ENCODE measurements around the gene SMIM34.
"Not testable (repeated sequence)": the region's sequence is repeated elsewhere in the genome, so short reads cannot be mapped to it uniquely, and the experiment has no call there.

Gene SMIM34, protein sequence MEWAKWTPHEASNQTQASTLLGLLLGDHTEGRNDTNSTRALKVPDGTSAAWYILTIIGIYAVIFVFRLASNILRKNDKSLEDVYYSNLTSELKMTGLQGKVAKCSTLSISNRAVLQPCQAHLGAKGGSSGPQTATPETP

DNA sequence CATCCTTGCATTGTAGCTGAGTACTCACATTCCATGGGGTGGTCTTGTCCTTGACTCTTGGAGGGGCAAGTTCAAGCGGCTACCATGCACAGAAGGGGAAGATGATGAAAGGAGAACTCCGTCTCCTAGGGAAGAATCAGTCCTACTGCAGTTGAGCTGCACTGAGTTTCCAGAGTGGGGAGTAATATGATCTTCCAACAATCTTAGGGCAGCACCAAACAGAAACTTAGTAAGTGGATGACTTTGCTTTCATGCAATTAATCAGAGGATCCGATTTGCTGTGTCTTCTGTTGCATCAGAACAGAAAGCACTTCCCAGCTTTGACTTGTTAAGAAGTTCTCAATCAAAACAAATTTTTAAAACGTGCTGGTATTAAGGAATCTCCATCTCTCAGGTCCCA lies at the start of gene SMIM34:
SMIM34 (minus strand) TSS at position 147 of the 400 bp plus-strand sequence; CDS start at position 35, 112 bp downstream.
- DNase-seq: not testable (repeated sequence)

DNA sequence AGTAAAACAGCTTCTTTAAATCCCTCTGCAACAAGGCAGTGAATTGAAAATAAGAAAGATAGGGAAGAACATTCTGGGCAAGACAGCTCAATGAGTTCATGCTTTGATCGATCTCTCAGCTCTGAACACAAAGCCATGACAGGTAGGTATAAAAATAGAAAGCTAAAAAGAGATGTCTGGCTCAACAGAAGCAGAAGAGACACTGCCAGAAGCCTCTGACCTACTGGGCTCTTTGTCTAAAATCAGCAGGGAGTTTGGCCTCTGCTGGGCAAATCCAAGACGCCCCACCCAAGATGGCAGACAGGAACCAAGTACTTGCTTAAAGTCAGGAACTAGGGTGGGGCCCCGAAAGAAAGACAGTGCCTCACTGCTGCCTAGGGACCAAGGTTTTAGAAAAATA lies 43.6 kb upstream of the SMIM34 start:
- DNase-seq: not testable (repeated sequence)

DNA sequence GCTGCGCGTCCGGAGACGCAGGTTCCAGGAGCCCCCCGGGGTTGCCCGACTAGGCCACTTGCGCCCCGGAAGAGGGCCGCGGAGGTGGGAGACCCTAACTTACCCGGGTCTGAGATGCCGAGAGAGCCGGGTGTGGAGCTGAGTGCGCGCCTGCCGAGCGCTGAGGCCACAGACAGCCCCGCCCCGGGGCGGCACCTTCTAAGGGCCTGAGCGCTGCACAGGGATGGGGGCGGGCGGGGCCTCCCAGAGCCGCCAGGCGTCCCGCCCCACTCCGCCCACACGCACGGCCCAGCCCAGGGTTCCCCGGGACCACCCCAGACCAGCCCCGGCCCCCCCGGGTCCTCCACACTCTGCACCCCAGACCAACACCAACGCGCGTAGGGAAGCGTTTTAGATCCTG lies 35.7 kb upstream of the SMIM34 start:
- DNase-seq: not testable (repeated sequence)

DNA sequence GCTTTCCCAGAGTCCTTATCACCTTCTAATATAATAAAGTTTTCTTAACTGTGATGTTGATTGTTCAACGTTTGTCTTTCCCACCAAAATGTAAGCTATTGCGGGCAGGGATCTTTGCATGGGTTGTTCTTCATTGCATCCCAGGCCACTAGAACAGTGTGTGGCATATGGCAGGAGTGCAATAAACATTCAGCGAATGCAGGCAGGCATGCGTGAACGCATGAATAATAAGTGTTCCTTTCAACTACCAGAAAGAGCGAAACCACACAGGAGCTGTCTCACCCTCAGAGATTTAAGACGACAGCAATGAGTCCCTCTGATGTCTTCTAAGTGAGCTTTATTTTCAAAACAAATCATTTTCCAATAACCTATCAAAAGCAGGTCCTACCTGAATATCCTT lies 34.5 kb upstream of the SMIM34 start:
- DNase-seq: not testable (repeated sequence)

DNA sequence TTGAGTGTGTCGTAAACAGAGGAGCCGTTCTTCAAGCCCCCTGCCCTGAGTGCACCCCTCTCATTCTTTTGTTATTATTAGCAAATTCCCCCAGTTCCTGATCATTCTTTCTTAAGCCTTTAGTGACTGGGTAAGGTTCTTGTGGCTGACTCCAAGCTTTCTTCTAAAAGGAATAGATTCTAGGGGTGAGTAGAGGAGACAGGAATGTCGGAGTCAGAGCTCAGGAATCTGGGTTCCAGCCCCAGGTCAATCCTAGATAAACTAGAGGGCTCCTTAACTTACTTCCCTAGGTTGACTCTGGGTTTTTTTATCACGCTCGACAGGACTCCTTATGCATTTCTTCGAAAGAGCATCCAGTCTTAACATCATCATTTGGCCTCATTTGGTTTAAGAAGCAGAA lies 32.4 kb upstream of the SMIM34 start:
- DNase-seq: not testable (repeated sequence)

DNA sequence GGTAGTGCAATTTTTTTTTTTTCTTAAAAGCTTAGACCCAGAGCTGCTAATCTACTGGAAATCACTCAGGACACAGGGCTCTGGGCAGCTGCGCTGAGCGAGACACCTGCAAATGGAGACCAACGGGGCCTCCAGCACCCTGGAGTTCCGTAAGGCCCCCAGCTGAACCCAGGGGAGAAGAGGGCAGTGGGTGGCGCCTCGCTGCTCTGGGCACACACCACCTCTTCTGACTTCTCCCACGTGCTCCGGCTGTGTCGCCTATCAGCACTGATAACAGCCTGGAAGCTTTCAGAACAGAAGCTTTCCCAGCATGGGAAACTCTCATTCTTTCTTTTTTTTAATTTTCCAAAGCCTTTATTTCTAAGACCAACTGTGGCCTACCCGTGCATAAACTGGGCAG lies 31.9 kb upstream of the SMIM34 start:
- not testable (repeated sequence) for DNase-seq

DNA sequence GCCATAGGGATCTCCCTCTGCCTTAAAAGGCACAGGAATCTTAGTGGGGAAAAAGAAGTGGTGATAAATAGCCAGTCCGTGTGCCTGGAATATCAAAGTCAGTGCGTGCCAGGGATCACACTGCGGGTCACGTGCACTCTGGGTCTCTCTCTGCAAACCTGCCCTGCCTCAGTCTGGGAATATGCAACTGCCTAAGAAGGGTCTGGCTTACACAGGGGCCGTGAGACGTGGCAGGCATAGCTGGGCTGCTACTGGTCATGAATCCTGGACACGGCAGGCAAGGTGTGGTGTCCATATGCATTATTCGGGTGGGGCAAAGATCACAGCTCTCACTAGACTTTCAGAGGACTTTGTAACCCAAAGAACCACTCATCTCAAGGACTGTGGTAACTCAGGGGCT lies 23.3 kb upstream of the SMIM34 start:
- not testable (repeated sequence) for DNase-seq

DNA sequence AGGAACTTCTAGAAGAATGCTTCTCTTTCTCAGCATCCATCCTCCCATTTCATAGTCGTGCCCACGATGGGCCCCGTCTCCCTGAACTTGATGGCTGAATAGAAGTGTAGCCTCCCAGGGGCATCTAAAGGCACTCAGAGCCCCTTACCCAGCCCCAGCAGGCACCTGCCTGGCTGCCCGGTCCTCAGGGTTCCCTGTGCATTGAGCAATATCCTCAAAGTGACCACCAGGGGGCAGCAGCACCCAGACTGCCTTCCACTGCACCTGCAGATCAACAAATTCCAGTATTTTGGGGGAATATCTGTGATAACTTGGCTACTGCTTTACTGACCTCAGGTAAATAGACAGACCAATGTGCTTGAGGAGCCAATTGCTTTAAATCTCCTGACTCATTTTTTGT lies 19.7 kb upstream of the SMIM34 start:
- DNase-seq: not testable (repeated sequence)

DNA sequence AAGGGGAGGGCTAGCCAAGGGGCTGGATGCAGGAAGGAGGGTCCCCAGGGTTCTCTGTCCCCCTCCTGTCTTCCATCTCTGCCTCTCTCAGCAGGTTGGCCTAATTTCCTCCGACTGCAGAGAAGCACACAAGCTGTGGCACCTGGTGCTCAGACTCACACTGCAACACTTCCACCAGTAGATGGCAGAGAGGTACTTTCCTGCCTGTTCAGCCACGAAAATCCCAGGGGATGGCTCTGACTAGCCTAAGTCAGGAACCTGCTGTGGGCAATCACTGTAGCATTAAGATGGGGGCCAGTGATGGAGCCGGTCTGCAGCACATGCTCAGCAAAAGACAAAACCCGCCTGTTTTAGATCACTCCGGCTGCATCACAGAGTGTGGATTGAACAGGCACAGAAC lies 6.0 kb upstream of the SMIM34 start:
- not testable (repeated sequence) for DNase-seq

DNA sequence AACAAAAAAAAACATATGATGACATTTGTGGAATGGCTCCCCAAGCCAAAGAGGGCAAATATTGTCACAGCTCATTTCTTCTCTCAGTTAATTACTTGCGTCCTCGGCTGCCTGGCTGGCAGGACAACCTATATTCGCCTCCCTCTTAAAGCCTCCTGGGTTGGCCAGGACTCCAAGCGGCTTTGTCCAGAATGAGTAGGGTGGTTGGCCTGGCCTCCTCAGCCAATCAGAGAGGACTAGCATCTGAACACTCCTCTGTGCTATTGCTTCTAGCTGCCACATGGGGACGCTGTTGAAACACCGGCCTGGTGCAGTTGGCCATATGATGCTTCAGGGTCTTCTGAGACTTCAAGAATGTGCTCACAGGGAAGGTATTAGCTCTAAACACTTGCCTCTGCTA lies 4.7 kb upstream of the SMIM34 start:
- DNase-seq: not testable (repeated sequence)

DNA sequence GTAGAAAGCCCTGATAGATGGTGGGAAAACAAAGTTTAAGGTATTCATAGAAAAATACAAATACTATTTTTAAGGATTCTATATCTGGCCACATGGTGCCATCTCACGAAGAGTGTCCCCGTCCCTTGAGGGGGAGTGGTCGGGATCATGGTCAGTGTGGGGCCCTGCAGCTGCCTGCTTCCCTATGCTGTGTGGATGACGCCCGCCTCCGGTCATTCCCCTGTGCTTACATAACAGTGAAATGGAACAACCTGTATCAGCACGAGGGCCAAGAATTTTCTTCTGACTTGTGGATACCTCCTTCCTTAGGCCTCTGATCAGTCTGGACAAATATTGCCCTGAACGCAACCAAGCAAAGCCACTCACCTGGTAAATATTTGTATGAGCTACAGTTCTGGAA lies 3.6 kb upstream of the SMIM34 start:
- not testable (repeated sequence) for DNase-seq

DNA sequence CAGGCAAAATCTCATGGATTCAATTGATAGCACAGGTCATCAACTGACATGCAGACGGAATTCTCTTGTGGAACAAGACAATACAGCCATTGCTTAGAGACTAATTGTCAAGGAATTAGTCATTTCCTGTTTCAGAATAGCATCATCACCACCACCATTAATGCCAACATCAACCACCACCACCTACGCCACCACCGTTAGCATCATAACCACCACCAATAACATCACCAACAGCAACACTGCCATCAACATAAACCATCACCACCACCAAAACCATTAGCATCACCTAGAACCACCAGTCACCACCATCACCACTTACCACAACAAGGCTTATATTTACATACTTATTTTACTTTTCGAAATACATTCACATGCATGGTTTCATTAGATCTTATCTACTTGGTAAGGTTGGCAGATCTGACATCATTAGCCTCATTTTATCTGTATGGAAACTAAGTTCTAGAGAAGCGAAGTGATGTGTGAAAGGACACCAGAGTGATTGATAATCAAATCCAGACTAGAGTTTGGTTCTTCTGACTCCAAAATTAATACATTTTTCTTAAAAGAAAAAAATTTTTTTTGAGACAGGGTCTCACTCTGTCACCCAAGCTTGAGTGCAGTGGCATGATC lies 6.2 kb downstream of the SMIM34 start:
- not testable (repeated sequence) for DNase-seq

DNA sequence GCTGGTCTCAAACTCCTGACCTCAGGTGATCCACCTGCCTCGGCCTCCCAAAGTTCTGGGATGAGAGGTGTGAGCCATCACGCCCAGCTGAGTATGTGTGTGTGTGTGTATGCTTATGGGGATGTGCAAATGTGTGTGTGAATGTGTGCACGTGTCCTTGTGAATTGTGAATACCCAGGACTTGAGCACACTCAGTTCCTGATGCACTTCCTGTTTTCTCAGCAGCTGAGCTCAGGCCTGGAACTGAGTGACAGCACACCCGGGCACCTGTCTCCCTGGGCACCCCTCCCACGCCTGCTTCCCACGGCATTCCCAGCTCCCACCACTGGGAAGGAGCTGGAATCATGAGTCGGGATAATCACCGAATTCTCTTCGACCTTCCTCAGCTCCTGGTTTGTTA lies 16.5 kb downstream of the SMIM34 start:
- not testable (repeated sequence) for DNase-seq

DNA sequence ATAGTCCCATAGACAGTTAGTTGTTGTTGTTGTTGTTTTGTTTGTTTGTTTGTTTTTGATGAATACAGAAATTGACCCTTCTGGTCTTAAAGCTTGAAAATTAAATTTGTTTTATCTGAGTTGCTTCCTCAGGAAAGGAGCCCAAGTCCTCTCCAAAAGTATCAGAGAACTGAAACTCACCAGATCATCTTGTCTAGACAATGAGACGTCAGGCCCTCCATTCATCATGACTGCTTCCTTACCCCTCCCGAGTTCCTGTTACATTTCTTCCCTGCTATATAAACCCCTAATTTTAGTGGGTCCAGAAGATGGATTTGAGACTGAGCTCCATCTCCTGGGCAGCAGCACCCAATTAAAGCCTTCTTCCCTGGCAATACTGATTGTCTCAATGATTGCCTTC lies 17.1 kb downstream of the SMIM34 start:
- DNase-seq: not testable (repeated sequence)

DNA sequence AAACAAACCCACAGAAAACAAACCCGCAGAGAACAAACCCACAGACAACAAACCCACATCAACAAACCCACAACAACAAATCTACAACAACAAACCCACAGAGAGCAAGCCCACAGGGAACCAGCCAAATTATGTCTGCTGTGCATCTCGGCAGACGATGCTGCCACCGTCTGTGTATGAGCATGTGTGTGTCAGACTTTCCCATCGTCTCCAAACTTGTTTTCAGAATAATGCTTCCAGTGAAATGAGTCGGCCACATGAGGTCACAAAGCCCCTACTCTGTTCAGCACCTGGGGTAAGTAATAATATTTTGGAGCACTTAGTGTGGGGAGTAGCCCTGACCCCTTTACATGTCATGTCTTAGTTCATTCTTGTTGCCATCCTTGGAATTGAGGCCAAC lies 17.6 kb downstream of the SMIM34 start:
- DNase-seq: not testable (repeated sequence)

DNA sequence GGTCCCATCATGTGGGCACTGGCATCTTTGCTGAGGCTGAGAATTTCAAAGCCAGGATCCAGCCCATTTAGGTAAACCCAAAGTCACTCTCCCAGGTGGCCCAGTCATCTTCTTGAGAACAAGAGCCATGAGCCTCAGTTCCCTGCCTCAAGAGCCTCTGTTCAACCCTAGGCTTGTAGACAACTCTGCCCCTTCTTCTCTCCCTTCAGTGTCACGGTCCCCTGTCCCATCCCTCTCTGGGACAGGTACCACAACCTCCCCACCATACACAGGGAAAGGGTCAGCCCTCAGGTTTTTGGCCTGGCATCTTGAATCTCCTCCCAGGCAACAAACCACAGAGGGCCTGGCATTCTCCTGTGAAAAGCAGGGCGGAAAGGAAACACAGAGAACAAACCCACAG lies 18.1 kb downstream of the SMIM34 start:
- DNase-seq: not testable (repeated sequence)

DNA sequence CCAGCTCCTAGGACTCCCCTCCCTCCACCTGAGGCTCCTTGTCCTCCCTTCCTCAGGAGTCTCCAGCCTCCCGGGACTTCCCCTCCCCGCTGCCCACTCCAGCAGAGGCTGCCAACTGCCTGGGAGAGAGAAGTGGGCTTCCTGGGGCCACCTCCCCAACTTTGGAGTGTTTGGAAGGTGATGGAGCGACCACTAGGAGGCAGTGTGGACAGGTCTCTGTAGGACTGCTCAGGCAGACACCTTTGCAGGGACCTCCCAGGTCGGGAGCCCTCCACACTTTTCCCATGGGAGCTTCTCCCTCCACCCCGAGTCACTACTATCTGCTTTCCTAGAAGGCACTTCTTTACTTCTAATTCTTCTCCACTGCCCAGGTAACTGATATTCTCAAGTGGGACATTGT lies 19.0 kb downstream of the SMIM34 start:
- not testable (repeated sequence) for DNase-seq

DNA sequence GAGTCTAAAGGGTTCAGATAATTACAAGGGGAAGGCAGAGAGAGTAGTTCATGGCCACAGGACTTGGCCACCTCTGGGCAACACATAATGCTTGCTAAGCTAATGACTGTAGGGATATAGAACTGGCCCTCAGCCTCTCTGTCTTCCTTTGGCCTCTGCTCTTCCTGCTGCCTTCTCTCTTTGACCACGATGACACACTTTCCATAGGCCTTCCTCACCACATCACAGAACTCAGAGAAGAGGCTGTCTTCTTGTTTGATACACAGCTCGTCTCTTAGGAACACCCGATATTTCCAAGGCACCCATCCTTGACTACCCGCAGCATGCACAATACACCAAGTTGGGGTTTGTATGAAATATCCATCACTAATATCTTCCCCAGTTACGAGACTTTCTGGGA lies 23.2 kb downstream of the SMIM34 start:
- DNase-seq: not testable (repeated sequence)

DNA sequence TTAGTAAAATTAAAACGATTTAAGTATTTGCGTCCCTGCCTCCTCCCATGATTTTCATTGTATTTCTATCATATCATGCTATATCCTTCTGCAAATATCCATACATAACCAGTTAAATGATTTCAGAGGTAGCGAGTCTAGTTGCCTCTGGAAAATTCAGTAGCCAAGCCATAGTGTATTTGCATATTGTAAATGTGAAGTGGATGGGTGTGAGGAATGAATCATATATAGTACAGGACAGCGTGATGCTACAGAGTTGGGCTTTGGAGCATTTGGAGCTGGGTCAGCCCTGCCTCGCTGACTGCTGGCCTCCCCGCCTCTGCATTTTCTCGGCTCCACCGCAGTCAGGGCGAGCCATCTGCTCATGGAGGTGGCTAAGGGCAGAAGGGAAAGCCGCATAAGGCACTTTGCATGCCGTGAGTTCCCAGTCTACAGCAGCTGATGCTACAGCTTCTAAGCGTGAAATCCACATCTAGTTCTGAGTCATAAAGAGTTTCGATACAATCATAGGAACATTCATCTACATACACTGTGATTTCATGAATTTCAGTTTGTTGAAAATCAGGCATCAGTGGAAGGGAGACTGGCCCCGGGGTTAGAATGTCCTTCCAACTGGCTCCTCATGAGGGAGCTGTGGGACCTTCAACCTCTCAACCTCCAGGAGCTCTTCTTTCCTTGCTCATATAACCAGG lies 39.9 kb downstream of the SMIM34 start:
- not testable (repeated sequence) for DNase-seq

DNA sequence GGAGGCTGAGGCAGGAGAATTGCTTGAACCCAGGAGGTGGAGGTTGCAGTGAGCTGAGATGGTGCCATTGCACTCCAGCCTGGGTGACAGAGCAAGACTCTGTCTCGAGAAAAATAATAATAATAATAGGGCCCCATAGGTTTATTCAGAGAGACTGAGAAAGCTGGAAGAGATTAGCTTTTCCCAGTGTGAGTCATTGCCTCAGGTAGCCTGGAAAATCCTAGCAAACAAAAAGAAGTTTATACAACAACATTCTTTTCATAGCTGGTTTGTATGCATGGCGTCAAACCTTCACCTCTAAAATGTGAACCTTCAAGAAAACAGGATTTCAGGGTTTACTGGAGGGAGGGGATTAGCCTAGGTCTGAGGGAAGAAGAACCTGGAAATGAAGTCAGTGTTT lies 40.6 kb downstream of the SMIM34 start:
- not testable (repeated sequence) for DNase-seq

DNA sequence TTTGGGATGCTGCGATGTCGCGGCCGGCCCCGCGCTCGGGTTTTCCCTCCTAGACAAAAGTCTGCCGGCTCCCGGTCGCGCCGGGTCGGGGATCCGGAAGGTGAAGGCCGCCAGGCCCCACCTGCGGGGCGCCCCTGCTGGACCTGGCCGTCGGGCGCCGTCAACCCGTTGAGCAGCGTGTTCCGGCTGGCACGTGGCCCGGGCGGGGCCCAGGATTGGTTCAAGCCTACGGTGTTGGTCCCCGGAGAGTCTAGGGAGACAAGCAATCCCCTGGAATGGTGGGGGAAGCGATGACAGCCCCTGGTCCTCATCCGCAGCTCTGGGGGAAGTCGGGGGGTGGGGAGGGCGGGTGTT lies 48.2 kb downstream of the SMIM34 start:
- not testable (repeated sequence) for DNase-seq

DNA sequence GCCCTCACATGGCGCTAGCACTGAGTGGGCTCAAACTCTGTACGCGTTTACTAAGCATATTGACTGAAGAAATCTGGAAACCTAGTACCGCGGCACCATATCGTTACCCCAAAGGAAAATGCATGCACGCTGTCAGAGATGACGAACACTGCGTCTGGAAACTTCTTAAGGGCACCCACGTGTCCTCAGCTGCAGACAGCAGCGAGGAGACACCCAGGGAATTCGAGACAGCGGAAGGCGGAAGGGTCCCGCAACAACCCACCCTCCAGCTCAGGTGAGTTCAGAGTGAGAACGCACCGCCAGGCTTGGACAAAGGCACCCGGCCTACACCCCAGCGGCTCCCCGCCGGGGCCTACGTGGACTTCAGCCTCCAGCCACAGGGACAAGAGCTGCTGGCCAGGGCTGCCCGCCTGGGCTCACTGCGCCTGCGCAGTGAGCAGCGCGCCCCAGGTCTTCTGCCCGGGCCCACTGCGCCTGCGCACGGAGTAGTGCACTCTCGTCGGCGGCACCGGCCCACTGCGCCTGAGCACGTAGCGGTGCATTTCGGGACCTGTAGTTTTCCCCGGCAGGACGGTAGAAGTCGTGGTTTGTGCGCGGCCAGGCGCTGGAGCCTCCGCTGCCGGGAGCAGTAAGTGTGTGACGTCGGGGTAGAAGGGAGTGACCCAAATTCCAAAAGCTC lies 48.7 kb downstream of the SMIM34 start, which contains the start of gene SMIM11:
SMIM11 (plus strand) TSS at position 568 of the 679 bp plus-strand sequence. CDS start 3,998 bp downstream, outside the sequence.
- DNase-seq: not testable (repeated sequence)

DNA sequence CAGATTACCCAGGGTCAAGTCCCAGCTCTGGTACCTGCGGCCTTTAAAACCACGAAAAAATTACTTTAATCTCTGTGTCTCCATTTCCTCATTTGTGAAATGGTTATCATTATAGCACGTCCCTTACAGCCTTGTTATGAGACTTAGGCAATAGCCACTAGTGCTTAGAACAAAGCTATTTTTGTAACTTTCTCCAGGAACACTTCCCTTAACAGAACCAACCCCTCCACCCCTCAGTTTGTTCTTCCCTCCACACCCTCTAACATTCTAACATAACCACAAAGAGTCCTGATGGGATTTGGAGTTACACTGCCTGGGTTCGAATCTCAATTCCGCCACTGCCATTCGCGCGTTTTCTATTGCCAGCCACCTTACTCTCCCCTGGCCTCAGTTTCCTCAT lies 49.3 kb downstream of the SMIM34 start:
- DNase-seq: not testable (repeated sequence)

DNA sequence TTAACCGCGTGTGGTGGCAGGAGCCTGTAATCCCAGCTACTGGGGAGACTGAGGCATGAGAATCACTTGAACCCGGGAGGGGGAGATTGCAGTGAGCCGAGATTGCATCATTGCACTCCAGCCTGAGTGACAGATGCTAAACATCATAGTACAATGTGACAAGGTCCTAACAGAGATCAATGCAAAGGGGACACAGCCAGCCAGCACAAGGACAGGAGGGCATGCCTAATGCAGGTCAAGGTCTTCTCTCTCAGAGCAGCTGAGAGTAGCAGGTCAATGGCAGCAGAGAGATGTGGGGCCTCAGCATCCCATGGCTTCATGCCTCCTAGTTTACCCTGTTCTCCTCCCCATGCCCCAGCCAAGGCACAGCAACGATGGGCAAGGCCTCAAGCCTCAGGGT lies 51.4 kb downstream of the SMIM34 start:
- no peak for DNase-seq

All from hematopoietic multipotent progenitor cell treated with erythropoietin and hydrocortisone succinate and interleukin-3 and kit ligand, for 8 days (in vitro differentiated cells).